Ishikawa (cell line): ENCODE data around the gene GRAMD1B.

ENCODE experiments used
- CREB1 ChIP-seq: IDR thresholded peaks from 2 replicates; pipeline ENCODE4 v1.6.1; 2012; ENCODE audit warnings: low read depth
- EP300 ChIP-seq: IDR thresholded peaks from 2 replicates; pipeline ENCODE4 v1.6.1; 2012; ENCODE audit warnings: borderline replicate concordance
- NFIC ChIP-seq: IDR thresholded peaks from 2 replicates; pipeline ENCODE4 v1.6.1; 2012
- RAD21 ChIP-seq: IDR thresholded peaks from 2 replicates; pipeline ENCODE4 v1.6.1; 2012; ENCODE audit warnings: low read depth
- TAF1 ChIP-seq: IDR thresholded peaks from 2 replicates; pipeline ENCODE4 v1.6.1; 2012; ENCODE audit warnings: low read depth, mild to moderate bottlenecking
- YY1 ChIP-seq: IDR thresholded peaks from 2 replicates; pipeline ENCODE4 v1.6.1; 2012; ENCODE audit warnings: low read depth
- ZBTB7A ChIP-seq: IDR thresholded peaks from 2 replicates; pipeline ENCODE4 v1.6.1; 2012; ENCODE audit warnings: low read depth
- TF ChIP-seq, protein P1 (sequence below): IDR thresholded peaks from 2 replicates; pipeline ENCODE4 v1.6.1; 2012; ENCODE audit warnings: low read depth, mild to moderate bottlenecking

DNA sequence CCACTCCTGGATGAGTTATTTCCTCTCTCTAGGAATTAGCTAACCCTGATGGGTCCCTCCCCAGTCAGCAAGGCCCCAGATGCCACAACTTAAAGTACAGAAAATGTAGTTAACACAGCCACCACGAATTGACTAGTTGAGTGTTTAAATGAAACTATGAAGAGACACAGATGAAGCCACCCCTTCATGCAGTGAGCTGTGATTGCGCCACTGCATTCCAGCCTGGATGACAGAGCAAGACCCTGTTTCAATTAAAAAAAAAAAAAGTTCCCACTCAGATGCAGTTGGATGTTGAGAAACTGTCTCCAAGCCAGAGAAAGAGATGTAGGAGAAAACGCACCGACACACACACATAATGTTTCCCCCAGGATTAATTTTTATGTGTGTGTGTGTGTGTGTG is 171.1 kb downstream of the GRAMD1B start:
- TF ChIP-seq, protein P1, sequence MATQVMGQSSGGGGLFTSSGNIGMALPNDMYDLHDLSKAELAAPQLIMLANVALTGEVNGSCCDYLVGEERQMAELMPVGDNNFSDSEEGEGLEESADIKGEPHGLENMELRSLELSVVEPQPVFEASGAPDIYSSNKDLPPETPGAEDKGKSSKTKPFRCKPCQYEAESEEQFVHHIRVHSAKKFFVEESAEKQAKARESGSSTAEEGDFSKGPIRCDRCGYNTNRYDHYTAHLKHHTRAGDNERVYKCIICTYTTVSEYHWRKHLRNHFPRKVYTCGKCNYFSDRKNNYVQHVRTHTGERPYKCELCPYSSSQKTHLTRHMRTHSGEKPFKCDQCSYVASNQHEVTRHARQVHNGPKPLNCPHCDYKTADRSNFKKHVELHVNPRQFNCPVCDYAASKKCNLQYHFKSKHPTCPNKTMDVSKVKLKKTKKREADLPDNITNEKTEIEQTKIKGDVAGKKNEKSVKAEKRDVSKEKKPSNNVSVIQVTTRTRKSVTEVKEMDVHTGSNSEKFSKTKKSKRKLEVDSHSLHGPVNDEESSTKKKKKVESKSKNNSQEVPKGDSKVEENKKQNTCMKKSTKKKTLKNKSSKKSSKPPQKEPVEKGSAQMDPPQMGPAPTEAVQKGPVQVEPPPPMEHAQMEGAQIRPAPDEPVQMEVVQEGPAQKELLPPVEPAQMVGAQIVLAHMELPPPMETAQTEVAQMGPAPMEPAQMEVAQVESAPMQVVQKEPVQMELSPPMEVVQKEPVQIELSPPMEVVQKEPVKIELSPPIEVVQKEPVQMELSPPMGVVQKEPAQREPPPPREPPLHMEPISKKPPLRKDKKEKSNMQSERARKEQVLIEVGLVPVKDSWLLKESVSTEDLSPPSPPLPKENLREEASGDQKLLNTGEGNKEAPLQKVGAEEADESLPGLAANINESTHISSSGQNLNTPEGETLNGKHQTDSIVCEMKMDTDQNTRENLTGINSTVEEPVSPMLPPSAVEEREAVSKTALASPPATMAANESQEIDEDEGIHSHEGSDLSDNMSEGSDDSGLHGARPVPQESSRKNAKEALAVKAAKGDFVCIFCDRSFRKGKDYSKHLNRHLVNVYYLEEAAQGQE, result no peak
- TF ChIP-seq ZBTB7A (no peak), EP300 (no peak), YY1 (no peak), CREB1 (no peak), TAF1 (no peak), NFIC (no peak), RAD21 (no peak)
